Activated B cell treated with CpG ODN at 0.5 μM for 24 hours (primary cell): ENCODE results near the gene CX3CR1. TPM values are rescaled to one million over a fixed set of nuclear protein-coding genes. Genes with fewer than 3 reads are reported as not detected.

Experiments used
- ATAC-seq: fragments of 200-7000 bp; cut with Tn5 transposase; one replicate; pipeline ENCODE4 v1.10.0; 2021; ENCODE audit warnings: low read depth, mild to moderate bottlenecking, moderate library complexity
- CTCF ChIA-PET: fragments of 350-600 bp; sonication (Branson Sonifier 250); formaldehyde crosslinking; loops from one replicate; lab custom pipeline; 2021; ENCODE audit warnings: antibody characterized with exemption; lab: Charles Lee
- POLR2A ChIA-PET: fragments of 350-600 bp; sonication (Branson Sonifier 250); formaldehyde crosslinking; loops from one replicate; lab custom pipeline; 2021; ENCODE audit warnings: antibody characterized with exemption; lab: Charles Lee
- DNase-seq: peaks from one replicate; pipeline ENCODE4 v3.0.0; 2022
- H3K27ac Mint-ChIP-seq: one replicate; pipeline ENCODE4 v1.8.0; 2020; ENCODE audit warnings: mixed read lengths
- H3K27me3 Mint-ChIP-seq: one replicate; pipeline ENCODE4 v1.8.0; 2021; ENCODE audit warnings: mixed read lengths
- H3K36me3 Mint-ChIP-seq: one replicate; pipeline ENCODE4 v1.8.0; 2021; ENCODE audit warnings: low read depth, mixed read lengths
- H3K4me1 Mint-ChIP-seq: one replicate; pipeline ENCODE4 v1.8.0; 2021; ENCODE audit warnings: mixed read lengths
- H3K4me3 Mint-ChIP-seq: one replicate; pipeline ENCODE4 v1.8.0; 2020; ENCODE audit warnings: mild to moderate bottlenecking, mixed read lengths
- H3K9me3 Mint-ChIP-seq: one replicate; pipeline ENCODE4 v1.8.0; 2020; ENCODE audit warnings: mixed read lengths
- CTCF ChIP-seq: fragments of 200-600 bp; IDR thresholded peaks from one replicate; pipeline ENCODE4 v1.8.0; 2022; ENCODE audit warnings: antibody characterized with exemption, mild to moderate bottlenecking
- intact Hi-C: fragments of 100-400 bp; cut with micrococcal nuclease; formaldehyde crosslinking; loops from one replicate; pipeline ENCODE4 v1.15.1; 2024
- total RNA-seq: library from RNA; stranded (reverse); gene quantifications from 2 replicates; pipeline ENCODE4 v1.2.3, GENCODE V29; 2022

Gene CX3CR1
- total RNA-seq, 1 donor from 2014 or later = 0.38 TPM

DNA sequence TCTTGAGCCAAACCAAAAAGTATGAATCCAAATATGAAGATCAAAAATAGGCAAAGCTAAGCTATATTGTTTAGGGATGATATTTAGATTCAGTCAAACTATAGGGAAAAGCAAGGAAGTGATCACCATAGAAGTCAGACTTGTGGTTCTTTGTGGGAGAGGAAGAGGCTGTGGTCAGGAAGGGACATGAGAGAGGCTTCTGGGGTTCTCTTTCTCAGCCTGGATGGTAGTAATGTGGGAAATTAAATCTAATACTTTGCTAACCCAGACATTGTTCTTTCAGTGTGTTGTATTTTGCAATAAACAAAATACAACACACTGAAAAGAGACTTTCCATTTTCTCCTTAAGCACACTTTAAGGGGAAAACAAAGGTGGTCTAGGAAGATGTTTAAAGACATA lies 3.1 kb downstream of the CX3CR1 start:
- Mint-ChIP-seq H3K4me1 (peaks cover 32% of the 10 kb centered on the region), H3K36me3 (no peaks in the 10 kb centered on the region), H3K9me3 (no peaks in the 10 kb centered on the region), H3K27me3 (no peaks in the 10 kb centered on the region), H3K27ac (no peak overlapping the region), H3K4me3 (no peak overlapping the region)
- ChIA-PET CTCF (interaction anchor here (1.0 kb wide), 1 partner anchor 12 kb away, joined by 4 read pairs; no protein-coding TSS in a partner anchor), POLR2A (no interaction called here)
- intact Hi-C loops = no loop called here
- TF ChIP-seq CTCF = no peak
- ATAC-seq = no peak
- no peak for DNase-seq

- H3K27ac Mint-ChIP-seq = no peak overlapping the region
- TF ChIP-seq CTCF = no peak
- peaks cover 32% of the 10 kb centered on the region for H3K4me1 Mint-ChIP-seq
- no peaks in the 10 kb centered on the region for H3K36me3 Mint-ChIP-seq
- intact Hi-C loops = no loop called here
- no peaks in the 10 kb centered on the region for H3K27me3 Mint-ChIP-seq
- no peaks in the 10 kb centered on the region for H3K9me3 Mint-ChIP-seq
- DNase-seq (no peak), ATAC-seq (no peak)
- ChIA-PET POLR2A (no interaction called here), CTCF (no interaction called here)
- H3K4me3 Mint-ChIP-seq = no peak overlapping the region
These were observed 3.8 kb downstream of the CX3CR1 start for GRCh38 chr3:39275963-39276593.

- no peak for TF ChIP-seq CTCF
- no peaks in the 10 kb centered on the region for H3K9me3 Mint-ChIP-seq
- intact Hi-C loops = no loop called here
- H3K4me3 Mint-ChIP-seq = no peak overlapping the region
- DNase-seq (no peak), ATAC-seq (no peak)
- no peak overlapping the region for H3K27ac Mint-ChIP-seq
- H3K27me3 Mint-ChIP-seq = no peaks in the 10 kb centered on the region
- no peaks in the 10 kb centered on the region for H3K36me3 Mint-ChIP-seq
- H3K4me1 Mint-ChIP-seq = peaks cover 25% of the 10 kb centered on the region
- ChIA-PET CTCF (interaction anchor here (2.8 kb wide), 1 partner anchor 13 kb away, joined by 10 read pairs; no protein-coding TSS in a partner anchor), POLR2A (no interaction called here)
These were observed 4.8 kb downstream of the CX3CR1 start for GRCh38 chr3:39275052-39275451.

DNA sequence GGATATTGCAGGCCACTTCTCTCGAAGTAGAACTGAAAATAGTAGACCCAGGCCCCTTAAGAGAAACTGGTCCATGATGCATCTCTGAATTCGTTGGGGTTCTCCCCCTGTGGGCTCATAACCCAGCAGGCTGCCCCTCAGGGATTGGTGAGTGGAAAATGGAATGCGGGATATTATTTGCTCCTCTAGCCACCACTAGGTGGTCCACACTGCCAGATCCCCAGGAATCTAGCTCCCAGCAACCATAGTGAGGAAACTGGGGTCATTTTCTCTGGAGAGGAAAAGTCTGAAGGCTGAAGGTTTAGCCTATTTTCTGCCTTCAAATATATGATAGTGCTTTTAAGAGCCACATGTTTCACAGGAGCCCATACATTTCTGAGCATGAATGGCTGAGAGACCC lies 6.7 kb downstream of the CX3CR1 start:
- Mint-ChIP-seq H3K36me3 (no peaks in the 10 kb centered on the region), H3K27ac (no peak overlapping the region), H3K4me3 (no peak overlapping the region), H3K9me3 (no peaks in the 10 kb centered on the region), H3K4me1 (peaks cover 17% of the 10 kb centered on the region), H3K27me3 (no peaks in the 10 kb centered on the region)
- ChIA-PET POLR2A (no interaction called here), CTCF (interaction anchor here (2.8 kb wide), 1 partner anchor 15 kb away, joined by 10 read pairs; no protein-coding TSS in a partner anchor)
- ATAC-seq (no peak), DNase-seq (no peak)
- no peak for TF ChIP-seq CTCF
- intact Hi-C loops = loop anchor here (2.0 kb wide), 1 partner anchor 16 kb away; no protein-coding TSS in a partner anchor

- DNase-seq (no peak), ATAC-seq (no peak)
- intact Hi-C loops = loop anchor here (2.0 kb wide), 1 partner anchor 15 kb away; no protein-coding TSS in a partner anchor
- ChIA-PET POLR2A (interaction anchor here (0.6 to 1.0 kb wide), 3 partner anchors 13 to 166 kb away, joined by 3 to 8 read pairs (median 3); partner anchors contain the start of genes GORASP1 and TTC21A), CTCF (interaction anchor here (2.8 kb wide), 1 partner anchor 16 kb away, joined by 18 read pairs; no protein-coding TSS in a partner anchor)
- no peaks in the 10 kb centered on the region for H3K27me3 Mint-ChIP-seq
- H3K27ac Mint-ChIP-seq = no peak overlapping the region
- H3K4me3 Mint-ChIP-seq = no peak overlapping the region
- H3K4me1 Mint-ChIP-seq = peaks cover 24% of the 10 kb centered on the region
- no peaks in the 10 kb centered on the region for H3K9me3 Mint-ChIP-seq
- TF ChIP-seq CTCF = no peak
- no peaks in the 10 kb centered on the region for H3K36me3 Mint-ChIP-seq
These were observed 7.6 kb downstream of the CX3CR1 start for GRCh38 chr3:39272191-39272590.
